ENCODE data around the gene USP24. TPM values are rescaled to one million over a fixed set of nuclear protein-coding genes. Genes with fewer than 3 reads are reported as not detected.

The USP24 gene
- total RNA-seq, 2 donors from 2014 or later, result 31.8 to 34.9 TPM

DNA sequence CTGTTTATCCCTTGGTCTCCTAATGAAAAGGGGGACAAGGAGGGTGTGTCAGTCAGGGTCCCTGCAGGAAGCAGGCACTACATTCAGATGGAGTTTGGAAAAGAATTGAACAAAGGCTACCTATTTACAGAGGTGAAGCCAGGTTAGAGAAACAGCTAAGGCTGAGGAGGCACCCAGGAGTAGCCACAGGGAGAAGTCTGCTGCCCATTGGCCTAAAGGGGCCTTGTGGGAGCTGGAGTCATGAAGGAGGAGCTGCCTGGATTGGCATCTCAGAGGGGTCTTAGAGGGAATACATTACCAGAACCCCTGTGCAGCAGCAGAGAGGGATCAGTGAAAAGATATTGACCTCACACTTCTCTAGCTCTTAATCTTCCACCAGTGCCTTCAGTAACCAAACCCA, 31.2 kb upstream of the USP24 start:
- Histone ChIP-seq H3K27me3 (no peaks in the 10 kb centered on the region), H3K9me3 (no peaks in the 10 kb centered on the region), H3K4me3 (no peak overlapping the region), H3K27ac (no peak overlapping the region), H3K9ac (ENCODE audit: low read depth in 2 of 2, low read length in 2 of 2) (no peak overlapping the region), H3K4me1 (no peaks in the 10 kb centered on the region), H3K36me3 (no peaks in the 10 kb centered on the region)
- TF ChIP-seq, protein P1, sequence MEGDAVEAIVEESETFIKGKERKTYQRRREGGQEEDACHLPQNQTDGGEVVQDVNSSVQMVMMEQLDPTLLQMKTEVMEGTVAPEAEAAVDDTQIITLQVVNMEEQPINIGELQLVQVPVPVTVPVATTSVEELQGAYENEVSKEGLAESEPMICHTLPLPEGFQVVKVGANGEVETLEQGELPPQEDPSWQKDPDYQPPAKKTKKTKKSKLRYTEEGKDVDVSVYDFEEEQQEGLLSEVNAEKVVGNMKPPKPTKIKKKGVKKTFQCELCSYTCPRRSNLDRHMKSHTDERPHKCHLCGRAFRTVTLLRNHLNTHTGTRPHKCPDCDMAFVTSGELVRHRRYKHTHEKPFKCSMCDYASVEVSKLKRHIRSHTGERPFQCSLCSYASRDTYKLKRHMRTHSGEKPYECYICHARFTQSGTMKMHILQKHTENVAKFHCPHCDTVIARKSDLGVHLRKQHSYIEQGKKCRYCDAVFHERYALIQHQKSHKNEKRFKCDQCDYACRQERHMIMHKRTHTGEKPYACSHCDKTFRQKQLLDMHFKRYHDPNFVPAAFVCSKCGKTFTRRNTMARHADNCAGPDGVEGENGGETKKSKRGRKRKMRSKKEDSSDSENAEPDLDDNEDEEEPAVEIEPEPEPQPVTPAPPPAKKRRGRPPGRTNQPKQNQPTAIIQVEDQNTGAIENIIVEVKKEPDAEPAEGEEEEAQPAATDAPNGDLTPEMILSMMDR (IDR thresholded peaks at IDR 0.05), result no peak
- intact Hi-C loops (cut with DNase I), result no loop called here
- no peak for DNase-seq

DNA sequence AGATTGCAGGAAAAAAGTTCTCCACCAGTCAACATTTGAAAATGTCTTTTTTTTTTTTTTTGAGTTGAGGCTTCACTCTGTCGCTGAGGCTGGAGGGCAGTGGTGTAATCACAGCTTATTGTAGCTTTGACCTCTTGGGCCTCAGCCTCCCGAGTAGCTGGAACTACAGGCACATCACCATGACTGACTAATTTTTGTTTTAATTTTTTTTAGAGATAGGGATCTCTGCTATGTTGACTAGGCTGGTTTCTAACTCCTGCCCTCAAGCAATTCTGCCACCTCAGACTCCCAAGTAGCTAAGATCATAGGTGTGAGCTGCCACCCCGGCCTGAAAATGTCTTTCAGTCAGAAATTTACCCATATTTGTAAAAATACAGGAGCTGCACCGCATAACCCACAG, 30.6 kb upstream of the USP24 start:
- TF ChIP-seq, protein P1 (IDR thresholded peaks at IDR 0.05), result no peak
- no peak overlapping the region for H3K27ac ChIP-seq
- H3K9ac ChIP-seq (ENCODE audit: low read depth in 2 of 2, low read length in 2 of 2), result no peak overlapping the region
- no peaks in the 10 kb centered on the region for H3K4me1 ChIP-seq
- H3K9me3 ChIP-seq, result no peaks in the 10 kb centered on the region
- no peaks in the 10 kb centered on the region for H3K36me3 ChIP-seq
- H3K4me3 ChIP-seq, result no peak overlapping the region
- intact Hi-C loops (cut with DNase I), result no loop called here
- no peaks in the 10 kb centered on the region for H3K27me3 ChIP-seq
- DNase-seq, result no peak

DNA sequence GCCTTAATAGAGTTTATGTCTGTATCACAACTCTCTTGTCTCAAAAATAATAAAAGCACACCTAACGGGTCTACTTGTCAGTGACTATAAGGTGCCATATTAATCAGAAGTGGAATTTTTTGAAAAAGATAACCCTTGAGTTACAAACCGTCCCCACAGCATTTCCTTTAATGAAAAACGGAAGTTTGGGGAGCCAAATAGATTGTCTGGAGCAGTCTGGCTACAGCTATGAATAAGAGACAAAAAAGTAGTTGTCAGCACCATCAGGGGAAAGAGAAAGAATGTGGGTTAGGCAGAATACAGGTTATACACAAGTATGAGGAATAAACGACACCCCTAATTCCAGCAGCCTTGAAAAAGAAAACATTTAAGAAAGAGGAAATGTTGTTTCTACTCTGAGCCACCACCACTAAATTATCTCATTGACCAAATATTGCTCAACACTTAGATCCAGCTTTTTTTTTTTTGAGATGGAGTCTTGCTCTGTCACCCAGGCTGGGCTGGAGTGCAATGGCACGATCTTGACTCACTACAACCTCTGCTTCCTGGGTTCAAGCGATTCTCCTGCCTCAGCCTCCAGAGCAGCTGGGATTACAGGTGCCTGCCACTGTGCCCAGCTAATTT, 29.4 kb upstream of the USP24 start:
- intact Hi-C loops (cut with DNase I), result no loop called here
- Histone ChIP-seq H3K9ac (ENCODE audit: low read depth in 2 of 2, low read length in 2 of 2) (no peak overlapping the region), H3K36me3 (no peaks in the 10 kb centered on the region), H3K27ac (no peak overlapping the region), H3K9me3 (no peaks in the 10 kb centered on the region), H3K4me3 (no peak overlapping the region), H3K27me3 (no peaks in the 10 kb centered on the region), H3K4me1 (no peaks in the 10 kb centered on the region)
- TF ChIP-seq, protein P1 (IDR thresholded peaks at IDR 0.05), result no peak
- no peak for DNase-seq

DNA sequence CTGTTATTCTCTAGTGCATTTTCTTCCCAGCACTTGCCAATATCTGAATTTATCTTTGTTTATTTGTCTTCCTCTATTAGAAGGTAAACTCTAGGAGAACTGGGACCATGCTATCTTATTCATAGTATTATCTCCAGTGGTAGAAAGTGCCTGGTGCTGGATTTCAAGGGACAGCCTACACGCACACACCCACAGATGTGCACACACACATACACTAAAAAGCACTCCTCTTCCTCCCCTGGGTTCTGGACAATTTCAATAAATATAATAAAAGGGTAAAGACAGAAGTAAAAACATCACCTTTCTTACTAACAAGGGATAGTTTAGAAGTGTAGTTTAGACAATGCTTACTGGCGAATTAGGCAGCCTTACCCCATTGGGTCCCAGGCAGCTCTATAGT, 28.5 kb upstream of the USP24 start:
- Histone ChIP-seq H3K27ac (no peak overlapping the region), H3K9ac (ENCODE audit: low read depth in 2 of 2, low read length in 2 of 2) (no peak overlapping the region), H3K36me3 (no peaks in the 10 kb centered on the region), H3K4me1 (no peaks in the 10 kb centered on the region), H3K27me3 (no peaks in the 10 kb centered on the region), H3K9me3 (no peaks in the 10 kb centered on the region), H3K4me3 (no peak overlapping the region)
- intact Hi-C loops (cut with DNase I), result no loop called here
- TF ChIP-seq, protein P1 (IDR thresholded peaks at IDR 0.05), result no peak
- DNase-seq, result no peak

DNA sequence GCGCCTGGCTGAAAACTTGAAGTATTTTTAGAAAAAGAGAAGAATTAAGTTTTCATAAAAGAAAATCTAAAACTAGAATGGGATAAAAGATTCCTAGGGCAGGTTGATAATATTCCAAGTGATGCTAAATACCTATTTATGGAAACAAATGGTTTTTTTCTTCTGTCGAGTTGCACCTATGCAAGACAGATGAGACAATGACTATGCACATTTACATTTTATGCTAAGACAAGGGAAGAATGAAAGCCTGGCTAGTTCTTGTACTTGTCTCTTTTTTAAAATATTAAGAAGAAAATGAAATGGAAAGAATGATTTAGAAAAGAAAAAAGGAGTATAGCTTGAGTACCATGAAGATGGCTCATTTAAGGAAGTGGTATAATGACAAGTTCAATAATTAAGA, 24.4 kb upstream of the USP24 start:
- Histone ChIP-seq H3K9ac (ENCODE audit: low read depth in 2 of 2, low read length in 2 of 2) (no peak overlapping the region), H3K27me3 (no peaks in the 10 kb centered on the region), H3K9me3 (no peaks in the 10 kb centered on the region), H3K27ac (no peak overlapping the region), H3K4me1 (no peaks in the 10 kb centered on the region), H3K36me3 (no peaks in the 10 kb centered on the region), H3K4me3 (no peak overlapping the region)
- DNase-seq, result no peak
- TF ChIP-seq, protein P1 (IDR thresholded peaks at IDR 0.05), result no peak
- intact Hi-C loops (cut with DNase I), result no loop called here

All from colonic mucosa (tissue), 4 donors.